GDM1 (cell line): ENCODE measurements around the gene CNST.
A peak's percentile ranks its signal among the peaks of the same experiment; 100 is the strongest.
"Not testable (repeated sequence)": the region's sequence is repeated elsewhere in the genome, so short reads cannot be mapped to it uniquely, and the experiment has no call there.

Experiments used
- DNase-seq: peaks from one replicate; lab custom pipeline; 2025; lab: John Stamatoyannopoulos, UW

Gene CNST

GRCh38 chr1:246558041-246558440 lies 8.2 kb upstream of the CNST start:
- DNase-seq, result no peak

GRCh38 chr1:246559310-246559709 lies 6.9 kb upstream of the CNST start:
- DNase-seq, result no peak

- not testable (repeated sequence) for DNase-seq
These were observed 5.4 kb upstream of the CNST start for GRCh38 chr1:246560833-246561232.

- DNase-seq, result no peak
These were observed 1.2 kb upstream of the CNST start for GRCh38 chr1:246564839-246565750.

- DNase-seq, result no peak
These were observed 517 bp upstream of the CNST start for GRCh38 chr1:246565751-246566127.

- DNase-seq, result no peak
These were observed 773 bp downstream of the CNST start for GRCh38 chr1:246566813-246567645.

GRCh38 chr1:246567646-246568235 lies 1.5 kb downstream of the CNST start:
- no peak for DNase-seq

- DNase-seq, result no peak
These were observed 3.3 kb downstream of the CNST start for GRCh38 chr1:246569248-246570238.

GRCh38 chr1:246571309-246571708 lies 5.1 kb downstream of the CNST start:
- DNase-seq, result not testable (repeated sequence)

GRCh38 chr1:246571953-246572352 lies 5.7 kb downstream of the CNST start:
- no peak for DNase-seq

- DNase-seq, result no peak
These were observed 6.5 kb downstream of the CNST start for GRCh38 chr1:246572785-246573184.

GRCh38 chr1:246573491-246573890 lies 7.2 kb downstream of the CNST start:
- no peak for DNase-seq

- DNase-seq, result no peak
These were observed 10.4 kb downstream of the CNST start for GRCh38 chr1:246576709-246577032.

GRCh38 chr1:246577082-246577719 lies 10.9 kb downstream of the CNST start:
- no peak for DNase-seq

GRCh38 chr1:246577720-246578106 lies 11.5 kb downstream of the CNST start:
- peak; percentile 62 for DNase-seq

- DNase-seq, result no peak
These were observed 13.6 kb downstream of the CNST start for GRCh38 chr1:246579818-246580217.

GRCh38 chr1:246580497-246581370 lies 14.5 kb downstream of the CNST start:
- DNase-seq, result no peak

GRCh38 chr1:246582301-246583055 lies 16.2 kb downstream of the CNST start:
- DNase-seq, result no peak

GRCh38 chr1:246583056-246583440 lies 16.8 kb downstream of the CNST start:
- no peak for DNase-seq
